HFFc6 (cell line): ENCODE measurements around the gene BOLL. TPM values are rescaled to one million over a fixed set of nuclear protein-coding genes. Genes with fewer than 3 reads are reported as not detected.
A peak's percentile ranks its signal among the peaks of the same experiment; 100 is the strongest.

Source experiments
- DNase-seq: peaks from one replicate; pipeline ENCODE4 v3.0.0-alpha.2; 2018
- H3K27ac Mint-ChIP-seq: 2 replicates; pipeline ENCODE4 v1.8.0; 2020; ENCODE audit warnings: mild to moderate bottlenecking, mixed read lengths
- H3K27me3 Mint-ChIP-seq: 2 replicates; pipeline ENCODE4 v1.8.0; 2021; ENCODE audit warnings: mild to moderate bottlenecking, moderate library complexity, mixed read lengths; ENCODE audit not compliant: insufficient read depth
- H3K36me3 Mint-ChIP-seq: 2 replicates; pipeline ENCODE4 v1.8.0; 2021; ENCODE audit warnings: low read depth, mixed read lengths
- H3K4me1 Mint-ChIP-seq: 2 replicates; pipeline ENCODE4 v1.8.0; 2020; ENCODE audit warnings: low read depth, mixed read lengths
- H3K4me3 Mint-ChIP-seq: 2 replicates; pipeline ENCODE4 v1.8.0; 2020; ENCODE audit warnings: mild to moderate bottlenecking, moderate library complexity, mixed read lengths
- H3K9me3 Mint-ChIP-seq: 2 replicates; pipeline ENCODE4 v1.8.0; 2020; ENCODE audit warnings: mild to moderate bottlenecking, mixed read lengths
- CTCF ChIP-seq: fragments of 200-600 bp; sonication (generic); IDR thresholded peaks from 2 replicates; pipeline ENCODE4 v1.5.0; 2021; ENCODE audit warnings: antibody characterized with exemption, mild to moderate bottlenecking
- total RNA-seq, 6 experiments: library from RNA; stranded (reverse); fragmentation: NEBNext Ultra II Directional; extraction: Animal tissue kit (Norgen Biotek cat#: 25700); gene quantifications; 2 replicates in 1 of 6; 3 replicates in 5 of 6; pipeline ENCODE4 v1.2.3, GENCODE V29; 2021

BOLL gene
- total RNA-seq, 6 experiments from 2014 or later = not detected

DNA sequence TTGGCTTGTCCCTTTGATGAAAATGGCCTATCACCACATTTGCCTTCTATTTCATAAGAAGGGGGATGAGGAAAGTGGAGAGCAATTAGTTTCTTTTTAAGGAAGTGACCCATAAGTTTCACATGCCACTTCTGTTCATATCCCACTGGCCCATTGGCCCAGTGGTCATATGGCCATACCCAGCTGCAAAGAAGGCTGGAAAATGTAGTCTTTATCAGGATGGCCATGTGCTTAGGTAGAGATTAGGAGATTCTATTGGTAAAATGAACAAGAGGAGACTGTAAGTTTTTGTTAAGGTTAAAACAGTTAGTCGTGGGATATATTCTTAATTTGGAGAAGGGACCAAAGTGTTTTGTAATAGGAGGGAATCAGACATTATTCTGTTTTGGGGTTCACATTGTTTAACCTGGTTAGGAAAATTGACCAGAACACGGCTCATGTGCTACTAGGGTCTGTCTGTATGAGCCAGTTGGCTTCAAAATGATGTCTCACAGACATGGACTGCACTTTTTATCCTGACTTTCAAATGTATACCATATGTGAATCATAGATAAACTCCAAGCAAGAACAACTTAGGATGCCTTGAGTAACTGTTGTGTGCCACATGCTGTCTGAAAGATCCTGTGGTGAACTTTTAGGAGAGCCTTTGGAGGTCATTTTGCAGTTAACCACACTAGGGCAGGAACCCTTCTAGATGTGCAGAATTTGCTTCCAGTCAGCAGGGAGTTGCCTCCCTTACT, 36.6 kb upstream of the BOLL start:
- H3K36me3 Mint-ChIP-seq = no peaks in the 10 kb centered on the region
- no peak overlapping the region for H3K4me3 Mint-ChIP-seq
- H3K27me3 Mint-ChIP-seq = peaks cover 2% of the 10 kb centered on the region; the same call in 1 of the 2 replicates
- no peaks in the 10 kb centered on the region for H3K9me3 Mint-ChIP-seq
- no peaks in the 10 kb centered on the region for H3K4me1 Mint-ChIP-seq
- no peak for DNase-seq
- no peak overlapping the region for H3K27ac Mint-ChIP-seq
- TF ChIP-seq CTCF = no peak

DNA sequence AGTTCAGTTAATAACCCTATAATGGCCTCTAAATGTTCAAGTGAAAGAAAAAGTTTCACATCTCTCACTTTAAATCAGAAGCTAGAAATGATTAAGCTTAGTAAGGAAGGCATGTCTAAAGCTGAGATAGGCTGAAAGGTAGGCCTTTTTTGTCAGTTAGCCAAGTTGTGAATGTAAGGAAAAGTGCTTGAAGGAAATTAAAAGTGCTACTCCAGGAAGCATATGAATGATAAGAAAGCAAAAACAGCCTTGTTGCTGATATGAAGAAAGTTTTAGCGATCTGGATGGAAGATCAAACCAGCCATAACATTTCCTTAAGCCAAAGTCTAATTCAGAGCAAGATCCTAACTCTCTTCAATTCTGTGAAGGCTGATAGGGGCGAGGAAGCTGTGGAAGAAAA, 29.4 kb upstream of the BOLL start:
- H3K27me3 Mint-ChIP-seq = peaks cover 2% of the 10 kb centered on the region; the same call in 1 of the 2 replicates
- H3K27ac Mint-ChIP-seq = no peak overlapping the region
- no peaks in the 10 kb centered on the region for H3K4me1 Mint-ChIP-seq
- DNase-seq = no peak
- TF ChIP-seq CTCF = no peak
- H3K4me3 Mint-ChIP-seq = no peak overlapping the region
- H3K36me3 Mint-ChIP-seq = no peaks in the 10 kb centered on the region
- H3K9me3 Mint-ChIP-seq = no peaks in the 10 kb centered on the region

DNA sequence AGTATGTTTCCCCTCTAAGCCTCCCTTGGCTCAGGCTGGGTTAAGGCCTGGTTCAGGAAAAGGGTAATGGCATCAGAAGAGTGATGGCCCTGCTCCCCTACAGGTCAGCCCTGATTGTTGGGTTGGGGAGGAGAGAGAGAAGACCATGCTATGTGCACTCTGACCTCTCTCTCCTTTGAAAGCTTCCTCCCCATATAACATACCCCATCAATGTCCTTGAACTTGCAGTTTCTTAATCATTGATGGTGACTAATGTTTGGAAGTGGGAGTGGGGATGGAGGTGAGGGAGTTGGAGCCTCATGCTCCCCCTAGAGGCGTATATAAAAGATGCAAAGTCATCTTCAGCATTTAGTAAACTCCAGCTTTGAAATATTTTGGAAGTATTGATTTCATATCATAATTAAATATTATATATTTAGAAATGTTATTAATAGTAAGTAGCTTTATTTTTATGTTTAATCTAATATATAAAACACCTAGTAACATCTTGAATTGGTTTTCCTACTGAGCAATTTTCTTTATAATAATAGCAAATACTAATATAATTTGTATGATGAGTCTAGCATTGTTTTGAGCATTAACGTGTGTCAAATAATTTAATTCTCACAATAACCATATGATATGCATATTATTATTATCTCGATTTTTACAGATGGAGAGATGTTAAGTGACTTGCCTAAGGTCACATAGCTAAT, 28.1 kb upstream of the BOLL start:
- TF ChIP-seq CTCF = peak; percentile 81
- Mint-ChIP-seq H3K27ac (no peak overlapping the region), H3K27me3 (no peaks in the 10 kb centered on the region), H3K36me3 (no peaks in the 10 kb centered on the region), H3K4me3 (no peak overlapping the region), H3K9me3 (no peaks in the 10 kb centered on the region), H3K4me1 (no peaks in the 10 kb centered on the region)
- peak; percentile 41 for DNase-seq

DNA sequence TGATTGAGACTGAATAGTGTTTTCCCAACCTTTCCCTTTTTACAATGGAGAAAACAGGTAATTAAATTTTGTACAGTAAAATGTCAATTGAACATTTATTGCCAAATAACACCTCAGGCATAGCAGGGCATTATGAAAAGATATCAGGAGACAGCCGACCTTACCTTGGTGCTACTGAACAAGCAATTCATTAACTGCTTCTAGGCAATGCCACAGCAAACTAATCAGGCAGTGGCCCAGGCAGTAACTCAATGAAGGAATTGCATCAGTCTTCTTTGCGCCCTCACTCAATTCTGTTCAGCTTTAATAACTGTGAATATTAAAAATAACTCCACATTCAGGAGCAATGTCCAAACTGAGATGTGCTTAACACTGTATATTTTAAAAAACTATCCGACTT, 25.4 kb upstream of the BOLL start:
- H3K9me3 Mint-ChIP-seq = no peaks in the 10 kb centered on the region
- H3K4me3 Mint-ChIP-seq = no peak overlapping the region
- no peak for TF ChIP-seq CTCF
- no peak for DNase-seq
- H3K4me1 Mint-ChIP-seq = no peaks in the 10 kb centered on the region
- H3K27me3 Mint-ChIP-seq = peaks cover 14% of the 10 kb centered on the region
- H3K27ac Mint-ChIP-seq = no peak overlapping the region
- H3K36me3 Mint-ChIP-seq = no peaks in the 10 kb centered on the region

GRCh38 chr2:197810016-197810415, 24.9 kb upstream of the BOLL start:
- TF ChIP-seq CTCF = no peak
- peaks cover 16% of the 10 kb centered on the region for H3K27me3 Mint-ChIP-seq
- no peaks in the 10 kb centered on the region for H3K36me3 Mint-ChIP-seq
- DNase-seq = no peak
- H3K27ac Mint-ChIP-seq = no peak overlapping the region
- no peak overlapping the region for H3K4me3 Mint-ChIP-seq
- H3K4me1 Mint-ChIP-seq = no peaks in the 10 kb centered on the region
- H3K9me3 Mint-ChIP-seq = no peaks in the 10 kb centered on the region
